Measurements from ENCODE around the gene TIMM13.

Gene TIMM13

DNA sequence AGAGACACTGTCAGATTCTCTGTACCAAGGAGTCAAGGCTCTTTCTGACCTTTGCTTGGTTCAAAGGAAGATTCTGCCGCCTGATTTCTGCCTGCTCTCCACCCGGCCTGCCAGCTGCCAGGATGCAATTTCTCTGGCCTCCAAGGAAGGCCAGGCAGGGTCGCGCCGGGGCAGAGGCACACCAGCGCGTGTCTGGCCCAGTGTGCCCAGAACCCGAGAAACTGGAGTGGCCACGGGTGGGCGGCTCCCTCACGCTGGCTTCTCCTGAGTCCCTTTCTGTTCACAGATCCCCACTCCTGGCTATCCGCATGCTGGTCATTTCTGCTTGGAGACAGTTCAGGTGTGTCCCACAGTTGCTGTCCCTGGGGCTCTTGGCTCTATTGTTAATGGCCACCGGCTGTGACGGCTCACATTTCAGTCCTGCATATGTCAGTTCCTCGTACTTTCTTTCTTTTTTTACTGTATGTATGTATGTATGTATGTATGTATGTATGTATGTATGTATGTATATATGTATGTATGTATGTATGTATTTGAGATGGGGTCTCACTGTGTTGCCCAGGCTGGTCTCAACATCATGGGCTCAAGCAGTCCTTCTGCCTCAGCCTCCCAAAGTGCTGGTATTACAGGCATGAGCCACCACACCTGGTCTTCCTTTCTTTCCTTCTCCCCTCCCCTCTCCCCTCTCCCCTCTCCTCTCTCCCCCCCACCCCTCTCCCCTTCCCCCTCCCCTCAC, 50.4 kb downstream of the TIMM13 start:
- DNase-seq = no peak

All from NCI-H774 (cell line).